Astrocyte (in vitro differentiated cells and primary cell): Measurements from ENCODE around the gene ARHGAP12.

Experiments used
- CTCF ChIP-seq: IDR thresholded peaks from 2 replicates; pipeline ENCODE4 v1.5.1; 2011; ENCODE audit warnings: low read depth, mild to moderate bottlenecking, inconsistent platforms, low read length, moderate library complexity; ENCODE audit not compliant: insufficient read depth
- EZH2 ChIP-seq: IDR thresholded peaks from 2 replicates; pipeline ENCODE4 v1.6.1; 2012; ENCODE audit warnings: mild to moderate bottlenecking, low read length, inconsistent platforms; ENCODE audit not compliant: insufficient read depth

- TF ChIP-seq EZH2 (no peak), CTCF (no peak)
Measured at GRCh38 chr10:31838065-31838464, 90.6 kb downstream of the ARHGAP12 start.
